ENCODE results near the gene AP5S1. TPM values are rescaled to one million over a fixed set of nuclear protein-coding genes. Genes with fewer than 3 reads are reported as not detected.

The AP5S1 gene
- total RNA-seq, 1 experiment from 2014 or later: 2.8 TPM

DNA sequence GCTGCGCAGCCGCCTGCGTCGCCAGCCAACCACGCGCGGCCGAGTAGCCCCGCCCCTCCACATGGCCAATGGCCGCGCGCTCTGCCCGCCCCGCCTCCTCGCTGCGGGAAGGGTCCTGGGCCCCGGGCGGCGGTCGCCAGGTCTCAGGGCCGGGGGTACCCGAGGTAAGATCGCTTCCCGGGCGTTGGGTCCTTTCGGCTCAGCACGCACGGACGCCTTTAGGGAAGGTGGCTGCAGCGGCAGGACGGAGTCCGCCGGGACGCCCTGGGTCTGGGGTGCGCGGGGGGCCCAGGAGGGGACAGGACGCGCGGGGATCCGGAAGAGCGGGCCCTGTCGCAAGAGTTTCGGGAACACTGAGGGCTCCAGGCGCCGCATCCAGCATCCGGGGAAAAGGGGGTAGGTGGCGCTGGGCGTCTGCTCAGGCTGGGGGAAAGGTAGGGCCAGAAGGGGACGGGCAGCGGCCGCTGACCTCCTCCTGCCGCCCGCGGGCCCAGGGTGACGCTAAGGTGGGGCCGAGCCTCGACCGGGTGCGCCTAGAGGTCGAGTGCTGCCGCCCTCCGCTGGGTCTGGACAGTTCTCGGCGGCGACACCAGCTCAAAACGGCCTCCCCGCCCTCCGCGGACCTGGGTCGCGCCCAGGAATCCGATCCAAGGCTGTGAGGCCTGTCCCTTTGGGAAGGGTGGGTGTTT lies 26.5 kb downstream of the AP5S1 start, which contains the start of gene MAVS (continued):
- TF ChIP-seq, protein P1, sequence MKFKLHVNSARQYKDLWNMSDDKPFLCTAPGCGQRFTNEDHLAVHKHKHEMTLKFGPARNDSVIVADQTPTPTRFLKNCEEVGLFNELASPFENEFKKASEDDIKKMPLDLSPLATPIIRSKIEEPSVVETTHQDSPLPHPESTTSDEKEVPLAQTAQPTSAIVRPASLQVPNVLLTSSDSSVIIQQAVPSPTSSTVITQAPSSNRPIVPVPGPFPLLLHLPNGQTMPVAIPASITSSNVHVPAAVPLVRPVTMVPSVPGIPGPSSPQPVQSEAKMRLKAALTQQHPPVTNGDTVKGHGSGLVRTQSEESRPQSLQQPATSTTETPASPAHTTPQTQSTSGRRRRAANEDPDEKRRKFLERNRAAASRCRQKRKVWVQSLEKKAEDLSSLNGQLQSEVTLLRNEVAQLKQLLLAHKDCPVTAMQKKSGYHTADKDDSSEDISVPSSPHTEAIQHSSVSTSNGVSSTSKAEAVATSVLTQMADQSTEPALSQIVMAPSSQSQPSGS (CRISPR knock-in tag; IDR thresholded peaks at IDR 0.05; ENCODE audit: borderline replicate concordance, low read depth): no peak
- TF ChIP-seq NFATC4 (CRISPR knock-in tag; IDR thresholded peaks at IDR 0.05) (no peak), GRHL2 (CRISPR knock-in tag; IDR thresholded peaks at IDR 0.05; ENCODE audit: insufficient replicate concordance, severe bottlenecking) (no peak), FOXJ3 (CRISPR knock-in tag; IDR thresholded peaks at IDR 0.05; ENCODE audit: borderline replicate concordance) (no peak), RORB (CRISPR knock-in tag; IDR thresholded peaks at IDR 0.05) (no peak), ZNF317 (CRISPR knock-in tag; IDR thresholded peaks at IDR 0.05; ENCODE audit: borderline replicate concordance, low read depth) (no peak), ZNF263 (CRISPR knock-in tag; IDR thresholded peaks at IDR 0.05; ENCODE audit: low read depth) (no peak), CREM (CRISPR knock-in tag; IDR thresholded peaks at IDR 0.05) (no peak), GABPB1 (CRISPR knock-in tag; IDR thresholded peaks at IDR 0.05) (peak; percentile 67), SMAD4 (CRISPR knock-in tag; IDR thresholded peaks at IDR 0.05) (no peak), TCF7 (CRISPR knock-in tag; IDR thresholded peaks at IDR 0.05; ENCODE audit: low read depth) (no peak), ETV6 (CRISPR knock-in tag; IDR thresholded peaks at IDR 0.05) (no peak), ZBTB21 (CRISPR knock-in tag; IDR thresholded peaks at IDR 0.05; ENCODE audit: borderline replicate concordance) (no peak)
- TF ChIP-seq, protein P2, sequence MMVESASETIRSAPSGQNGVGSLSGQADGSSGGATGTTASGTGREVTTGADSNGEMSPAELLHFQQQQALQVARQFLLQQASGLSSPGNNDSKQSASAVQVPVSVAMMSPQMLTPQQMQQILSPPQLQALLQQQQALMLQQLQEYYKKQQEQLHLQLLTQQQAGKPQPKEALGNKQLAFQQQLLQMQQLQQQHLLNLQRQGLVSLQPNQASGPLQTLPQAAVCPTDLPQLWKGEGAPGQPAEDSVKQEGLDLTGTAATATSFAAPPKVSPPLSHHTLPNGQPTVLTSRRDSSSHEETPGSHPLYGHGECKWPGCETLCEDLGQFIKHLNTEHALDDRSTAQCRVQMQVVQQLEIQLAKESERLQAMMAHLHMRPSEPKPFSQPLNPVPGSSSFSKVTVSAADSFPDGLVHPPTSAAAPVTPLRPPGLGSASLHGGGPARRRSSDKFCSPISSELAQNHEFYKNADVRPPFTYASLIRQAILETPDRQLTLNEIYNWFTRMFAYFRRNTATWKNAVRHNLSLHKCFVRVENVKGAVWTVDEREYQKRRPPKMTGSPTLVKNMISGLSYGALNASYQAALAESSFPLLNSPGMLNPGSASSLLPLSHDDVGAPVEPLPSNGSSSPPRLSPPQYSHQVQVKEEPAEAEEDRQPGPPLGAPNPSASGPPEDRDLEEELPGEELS (CRISPR knock-in tag; IDR thresholded peaks at IDR 0.05): peak; percentile 71; the same call in 1 of the 2 replicates
- TF ChIP-seq, protein P3, sequence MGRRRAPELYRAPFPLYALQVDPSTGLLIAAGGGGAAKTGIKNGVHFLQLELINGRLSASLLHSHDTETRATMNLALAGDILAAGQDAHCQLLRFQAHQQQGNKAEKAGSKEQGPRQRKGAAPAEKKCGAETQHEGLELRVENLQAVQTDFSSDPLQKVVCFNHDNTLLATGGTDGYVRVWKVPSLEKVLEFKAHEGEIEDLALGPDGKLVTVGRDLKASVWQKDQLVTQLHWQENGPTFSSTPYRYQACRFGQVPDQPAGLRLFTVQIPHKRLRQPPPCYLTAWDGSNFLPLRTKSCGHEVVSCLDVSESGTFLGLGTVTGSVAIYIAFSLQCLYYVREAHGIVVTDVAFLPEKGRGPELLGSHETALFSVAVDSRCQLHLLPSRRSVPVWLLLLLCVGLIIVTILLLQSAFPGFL (CRISPR knock-in tag; IDR thresholded peaks at IDR 0.05; ENCODE audit: borderline replicate concordance): peak; percentile 47; the same call in 1 of the 2 replicates
- TF ChIP-seq, protein P4, sequence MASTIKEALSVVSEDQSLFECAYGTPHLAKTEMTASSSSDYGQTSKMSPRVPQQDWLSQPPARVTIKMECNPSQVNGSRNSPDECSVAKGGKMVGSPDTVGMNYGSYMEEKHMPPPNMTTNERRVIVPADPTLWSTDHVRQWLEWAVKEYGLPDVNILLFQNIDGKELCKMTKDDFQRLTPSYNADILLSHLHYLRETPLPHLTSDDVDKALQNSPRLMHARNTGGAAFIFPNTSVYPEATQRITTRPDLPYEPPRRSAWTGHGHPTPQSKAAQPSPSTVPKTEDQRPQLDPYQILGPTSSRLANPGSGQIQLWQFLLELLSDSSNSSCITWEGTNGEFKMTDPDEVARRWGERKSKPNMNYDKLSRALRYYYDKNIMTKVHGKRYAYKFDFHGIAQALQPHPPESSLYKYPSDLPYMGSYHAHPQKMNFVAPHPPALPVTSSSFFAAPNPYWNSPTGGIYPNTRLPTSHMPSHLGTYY (CRISPR knock-in tag; IDR thresholded peaks at IDR 0.05): no peak
- TF ChIP-seq, protein P5, sequence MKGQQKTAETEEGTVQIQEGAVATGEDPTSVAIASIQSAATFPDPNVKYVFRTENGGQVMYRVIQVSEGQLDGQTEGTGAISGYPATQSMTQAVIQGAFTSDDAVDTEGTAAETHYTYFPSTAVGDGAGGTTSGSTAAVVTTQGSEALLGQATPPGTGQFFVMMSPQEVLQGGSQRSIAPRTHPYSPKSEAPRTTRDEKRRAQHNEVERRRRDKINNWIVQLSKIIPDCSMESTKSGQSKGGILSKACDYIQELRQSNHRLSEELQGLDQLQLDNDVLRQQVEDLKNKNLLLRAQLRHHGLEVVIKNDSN (CRISPR knock-in tag; IDR thresholded peaks at IDR 0.05): peak; percentile 22
- TF ChIP-seq, protein P6, sequence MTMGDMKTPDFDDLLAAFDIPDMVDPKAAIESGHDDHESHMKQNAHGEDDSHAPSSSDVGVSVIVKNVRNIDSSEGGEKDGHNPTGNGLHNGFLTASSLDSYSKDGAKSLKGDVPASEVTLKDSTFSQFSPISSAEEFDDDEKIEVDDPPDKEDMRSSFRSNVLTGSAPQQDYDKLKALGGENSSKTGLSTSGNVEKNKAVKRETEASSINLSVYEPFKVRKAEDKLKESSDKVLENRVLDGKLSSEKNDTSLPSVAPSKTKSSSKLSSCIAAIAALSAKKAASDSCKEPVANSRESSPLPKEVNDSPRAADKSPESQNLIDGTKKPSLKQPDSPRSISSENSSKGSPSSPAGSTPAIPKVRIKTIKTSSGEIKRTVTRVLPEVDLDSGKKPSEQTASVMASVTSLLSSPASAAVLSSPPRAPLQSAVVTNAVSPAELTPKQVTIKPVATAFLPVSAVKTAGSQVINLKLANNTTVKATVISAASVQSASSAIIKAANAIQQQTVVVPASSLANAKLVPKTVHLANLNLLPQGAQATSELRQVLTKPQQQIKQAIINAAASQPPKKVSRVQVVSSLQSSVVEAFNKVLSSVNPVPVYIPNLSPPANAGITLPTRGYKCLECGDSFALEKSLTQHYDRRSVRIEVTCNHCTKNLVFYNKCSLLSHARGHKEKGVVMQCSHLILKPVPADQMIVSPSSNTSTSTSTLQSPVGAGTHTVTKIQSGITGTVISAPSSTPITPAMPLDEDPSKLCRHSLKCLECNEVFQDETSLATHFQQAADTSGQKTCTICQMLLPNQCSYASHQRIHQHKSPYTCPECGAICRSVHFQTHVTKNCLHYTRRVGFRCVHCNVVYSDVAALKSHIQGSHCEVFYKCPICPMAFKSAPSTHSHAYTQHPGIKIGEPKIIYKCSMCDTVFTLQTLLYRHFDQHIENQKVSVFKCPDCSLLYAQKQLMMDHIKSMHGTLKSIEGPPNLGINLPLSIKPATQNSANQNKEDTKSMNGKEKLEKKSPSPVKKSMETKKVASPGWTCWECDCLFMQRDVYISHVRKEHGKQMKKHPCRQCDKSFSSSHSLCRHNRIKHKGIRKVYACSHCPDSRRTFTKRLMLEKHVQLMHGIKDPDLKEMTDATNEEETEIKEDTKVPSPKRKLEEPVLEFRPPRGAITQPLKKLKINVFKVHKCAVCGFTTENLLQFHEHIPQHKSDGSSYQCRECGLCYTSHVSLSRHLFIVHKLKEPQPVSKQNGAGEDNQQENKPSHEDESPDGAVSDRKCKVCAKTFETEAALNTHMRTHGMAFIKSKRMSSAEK (CRISPR knock-in tag; IDR thresholded peaks at IDR 0.05; ENCODE audit: borderline replicate concordance): no peak
- TF ChIP-seq, protein P7, sequence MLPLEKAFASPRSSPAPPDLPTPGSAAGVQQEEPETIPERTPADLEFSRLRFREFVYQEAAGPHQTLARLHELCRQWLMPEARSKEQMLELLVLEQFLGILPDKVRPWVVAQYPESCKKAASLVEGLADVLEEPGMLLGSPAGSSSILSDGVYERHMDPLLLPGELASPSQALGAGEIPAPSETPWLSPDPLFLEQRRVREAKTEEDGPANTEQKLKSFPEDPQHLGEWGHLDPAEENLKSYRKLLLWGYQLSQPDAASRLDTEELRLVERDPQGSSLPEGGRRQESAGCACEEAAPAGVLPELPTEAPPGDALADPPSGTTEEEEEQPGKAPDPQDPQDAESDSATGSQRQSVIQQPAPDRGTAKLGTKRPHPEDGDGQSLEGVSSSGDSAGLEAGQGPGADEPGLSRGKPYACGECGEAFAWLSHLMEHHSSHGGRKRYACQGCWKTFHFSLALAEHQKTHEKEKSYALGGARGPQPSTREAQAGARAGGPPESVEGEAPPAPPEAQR (CRISPR knock-in tag; IDR thresholded peaks at IDR 0.05): no peak
- TF ChIP-seq, protein P8, sequence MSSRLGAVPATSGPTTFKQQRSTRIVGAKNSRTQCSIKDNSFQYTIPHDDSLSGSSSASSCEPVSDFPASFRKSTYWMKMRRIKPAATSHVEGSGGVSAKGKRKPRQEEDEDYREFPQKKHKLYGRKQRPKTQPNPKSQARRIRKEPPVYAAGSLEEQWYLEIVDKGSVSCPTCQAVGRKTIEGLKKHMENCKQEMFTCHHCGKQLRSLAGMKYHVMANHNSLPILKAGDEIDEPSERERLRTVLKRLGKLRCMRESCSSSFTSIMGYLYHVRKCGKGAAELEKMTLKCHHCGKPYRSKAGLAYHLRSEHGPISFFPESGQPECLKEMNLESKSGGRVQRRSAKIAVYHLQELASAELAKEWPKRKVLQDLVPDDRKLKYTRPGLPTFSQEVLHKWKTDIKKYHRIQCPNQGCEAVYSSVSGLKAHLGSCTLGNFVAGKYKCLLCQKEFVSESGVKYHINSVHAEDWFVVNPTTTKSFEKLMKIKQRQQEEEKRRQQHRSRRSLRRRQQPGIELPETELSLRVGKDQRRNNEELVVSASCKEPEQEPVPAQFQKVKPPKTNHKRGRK (CRISPR knock-in tag; IDR thresholded peaks at IDR 0.05; ENCODE audit: borderline replicate concordance): no peak
- TF ChIP-seq, protein P9, sequence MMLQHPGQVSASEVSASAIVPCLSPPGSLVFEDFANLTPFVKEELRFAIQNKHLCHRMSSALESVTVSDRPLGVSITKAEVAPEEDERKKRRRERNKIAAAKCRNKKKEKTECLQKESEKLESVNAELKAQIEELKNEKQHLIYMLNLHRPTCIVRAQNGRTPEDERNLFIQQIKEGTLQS (CRISPR knock-in tag; conservative IDR thresholded peaks at IDR 0.05): no peak
- TF ChIP-seq, protein P10, sequence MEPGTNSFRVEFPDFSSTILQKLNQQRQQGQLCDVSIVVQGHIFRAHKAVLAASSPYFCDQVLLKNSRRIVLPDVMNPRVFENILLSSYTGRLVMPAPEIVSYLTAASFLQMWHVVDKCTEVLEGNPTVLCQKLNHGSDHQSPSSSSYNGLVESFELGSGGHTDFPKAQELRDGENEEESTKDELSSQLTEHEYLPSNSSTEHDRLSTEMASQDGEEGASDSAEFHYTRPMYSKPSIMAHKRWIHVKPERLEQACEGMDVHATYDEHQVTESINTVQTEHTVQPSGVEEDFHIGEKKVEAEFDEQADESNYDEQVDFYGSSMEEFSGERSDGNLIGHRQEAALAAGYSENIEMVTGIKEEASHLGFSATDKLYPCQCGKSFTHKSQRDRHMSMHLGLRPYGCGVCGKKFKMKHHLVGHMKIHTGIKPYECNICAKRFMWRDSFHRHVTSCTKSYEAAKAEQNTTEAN (CRISPR knock-in tag; IDR thresholded peaks at IDR 0.05): 0 out of 2 replicates have a peak, but pooled peaks have one; percentile 41

All from WTC11 (cell line).